ENCODE results near the gene CDH10.

Gene CDH10

GRCh38 chr5:24477958-24478357 is 166.8 kb downstream of the CDH10 start:
- FAIRE-seq = no peak

GRCh38 chr5:24475101-24475500 is 169.7 kb downstream of the CDH10 start:
- no peak for FAIRE-seq

GRCh38 chr5:24474685-24475084 is 170.1 kb downstream of the CDH10 start:
- FAIRE-seq = no peak

GRCh38 chr5:24472518-24472917 is 172.3 kb downstream of the CDH10 start:
- FAIRE-seq = no peak

GRCh38 chr5:24444414-24444813 is 200.4 kb downstream of the CDH10 start:
- FAIRE-seq = no peak

- FAIRE-seq = no peak
These were observed 205.3 kb downstream of the CDH10 start for GRCh38 chr5:24439465-24439864.
